GM21737 (cell line): ENCODE data around the gene MAML1.
A peak's percentile ranks its signal among the peaks of the same experiment; 100 is the strongest.

Source experiments
- ATAC-seq: cut with Tn5 transposase; IDR thresholded peaks from one replicate; pipeline ENCODE4 v1.9.1; 2021; ENCODE audit warnings: mild to moderate bottlenecking, moderate library complexity; ENCODE audit not compliant: unreplicated experiment

MAML1 gene

GRCh38 chr5:179802207-179802883 is 69.7 kb downstream of the MAML1 start:
- ATAC-seq = no peak

- ATAC-seq = no peak
Measured at GRCh38 chr5:179802950-179803562, 70.4 kb downstream of the MAML1 start.

- no peak for ATAC-seq
Measured at GRCh38 chr5:179803651-179804554, 71.3 kb downstream of the MAML1 start.

- ATAC-seq = no peak
Measured at GRCh38 chr5:179804555-179804947, 71.9 kb downstream of the MAML1 start.

- no peak for ATAC-seq
Measured at GRCh38 chr5:179805070-179805528, 72.5 kb downstream of the MAML1 start.

GRCh38 chr5:179805529-179806249 is 73.1 kb downstream of the MAML1 start:
- peak; percentile 22 for ATAC-seq

- peak; percentile 60 for ATAC-seq
Measured at GRCh38 chr5:179806250-179807048, 73.8 kb downstream of the MAML1 start, which contains the start of gene MGAT4B. MGAT4B (minus strand) TSS chr5:179806866; CDS start chr5:179806583, 283 bp downstream.

- no peak for ATAC-seq
Measured at GRCh38 chr5:179812135-179812825, 79.7 kb downstream of the MAML1 start.

GRCh38 chr5:179812997-179813607 is 80.5 kb downstream of the MAML1 start:
- ATAC-seq = no peak

- ATAC-seq = no peak
Measured at GRCh38 chr5:179814090-179814489, 81.5 kb downstream of the MAML1 start.

- ATAC-seq = no peak
Measured at GRCh38 chr5:179815491-179816249, 83.0 kb downstream of the MAML1 start.

GRCh38 chr5:179816401-179816795 is 83.8 kb downstream of the MAML1 start:
- no peak for ATAC-seq

GRCh38 chr5:179816796-179817469 is 84.3 kb downstream of the MAML1 start:
- ATAC-seq = no peak

GRCh38 chr5:179817470-179817840 is 84.8 kb downstream of the MAML1 start:
- ATAC-seq = no peak

GRCh38 chr5:179817890-179818745 is 85.5 kb downstream of the MAML1 start:
- ATAC-seq = no peak

- peak; percentile 56 for ATAC-seq
Measured at GRCh38 chr5:179818746-179819295, 86.2 kb downstream of the MAML1 start.
